Activated CD4-positive, alpha-beta T cell treated with anti-CD3 and anti-CD28 coated beads for 36 hours (primary cell): ENCODE data around the gene DCP2. TPM values are rescaled to one million over a fixed set of nuclear protein-coding genes. Genes with fewer than 3 reads are reported as not detected.

Experiments
- ATAC-seq: fragments of 200-7000 bp; cut with Tn5 transposase; one replicate; pipeline ENCODE4 v1.10.0; 2021; ENCODE audit warnings: mild to moderate bottlenecking, moderate library complexity
- CTCF ChIA-PET: fragments of 350-600 bp; sonication (Branson Sonifier 250); formaldehyde crosslinking; loops from one replicate; lab custom pipeline; 2021; ENCODE audit warnings: antibody characterized with exemption; lab: Charles Lee
- POLR2A ChIA-PET: fragments of 350-600 bp; sonication (Branson Sonifier 250); formaldehyde crosslinking; loops from one replicate; lab custom pipeline; 2021; ENCODE audit warnings: antibody characterized with exemption, inconsistent platforms; lab: Charles Lee
- DNase-seq: peaks from one replicate; pipeline ENCODE4 v3.0.0-alpha.2; 2020
- H3K27ac Mint-ChIP-seq: one replicate; pipeline ENCODE4 v1.8.0; 2021; ENCODE audit warnings: mixed read lengths
- H3K27me3 Mint-ChIP-seq: one replicate; pipeline ENCODE4 v1.8.0; 2021; ENCODE audit warnings: mixed read lengths
- H3K36me3 Mint-ChIP-seq: one replicate; pipeline ENCODE4 v1.8.0; 2021; ENCODE audit warnings: low read depth, mixed read lengths
- H3K4me1 Mint-ChIP-seq: one replicate; pipeline ENCODE4 v1.8.0; 2021; ENCODE audit warnings: mixed read lengths
- H3K4me3 Mint-ChIP-seq: one replicate; pipeline ENCODE4 v1.8.0; 2021; ENCODE audit warnings: mild to moderate bottlenecking, moderate library complexity, mixed read lengths
- H3K9me3 Mint-ChIP-seq: one replicate; pipeline ENCODE4 v1.8.0; 2021; ENCODE audit warnings: low read depth, mixed read lengths
- intact Hi-C, 2 experiments: fragments of 100-400 bp; cut with DNase I in 1 of 2; cut with micrococcal nuclease in 1 of 2; formaldehyde crosslinking; loops; one replicate each; pipeline versions ENCODE4 v1.14.2 to v1.15.1; 2022 to 2024; cut with DNase I, micrococcal nuclease
- total RNA-seq, 2 experiments: library from RNA; stranded (reverse); gene quantifications; one replicate each; pipeline ENCODE4 v1.2.3, GENCODE V29; 2021

The DCP2 gene
- total RNA-seq, 2 experiments from 2014 or later: 94.0 to 101 TPM

- no peaks in the 10 kb centered on the region for H3K27me3 Mint-ChIP-seq
- H3K4me1 Mint-ChIP-seq: peaks cover 74% of the 10 kb centered on the region
- ChIA-PET CTCF (interaction anchor here (0.7 to 3.8 kb wide), 3 partner anchors 14 to 24 kb away, joined by 3 to 12 read pairs (median 3); no protein-coding TSS in a partner anchor), POLR2A (interaction anchor here (0.6 to 1.0 kb wide), 2 partner anchors 33 to 178 kb away, joined by 3 to 4 read pairs; no protein-coding TSS in a partner anchor)
- no peaks in the 10 kb centered on the region for H3K9me3 Mint-ChIP-seq
- peaks cover 43% of the 10 kb centered on the region for H3K36me3 Mint-ChIP-seq
- intact Hi-C loops: loop anchor here (1.0 to 5.0 kb wide), 4 partner anchors 44 to 492 kb away; partner anchors contain the start of genes DCP2 (in 1 of the 2), REEP5 (in 1 of the 2) and YTHDC2 (in 1 of the 2)
- ATAC-seq: peak; percentile 76
- DNase-seq: peak; percentile 47
- no peak overlapping the region for H3K4me3 Mint-ChIP-seq
- H3K27ac Mint-ChIP-seq: peak overlapping the region; percentile 65
Observed at GRCh38 chr5:113020461-113021273, 44.1 kb downstream of the DCP2 start.

GRCh38 chr5:113022661-113023060, 46.1 kb downstream of the DCP2 start:
- intact Hi-C loops: loop anchor here in 1 of 2 experiments (5.0 kb wide), 2 partner anchors 100 to 490 kb away; partner anchors contain the start of genes REEP5 and YTHDC2
- Mint-ChIP-seq H3K36me3 (peaks cover 55% of the 10 kb centered on the region), H3K9me3 (no peaks in the 10 kb centered on the region), H3K27ac (peak overlapping the region; percentile 38), H3K27me3 (no peaks in the 10 kb centered on the region), H3K4me1 (peaks cover 64% of the 10 kb centered on the region), H3K4me3 (peak overlapping the region; percentile 10)
- DNase-seq (no peak), ATAC-seq (peak; percentile 57)
- ChIA-PET POLR2A (interaction anchor here (0.5 to 0.7 kb wide), 3 partner anchors 29 to 103 kb away, joined by 3 to 8 read pairs (median 5); no protein-coding TSS in a partner anchor), CTCF (interaction anchor here (3.8 kb wide), 1 partner anchor 26 kb away, joined by 12 read pairs; no protein-coding TSS in a partner anchor)

GRCh38 chr5:113024076-113024697, 47.6 kb downstream of the DCP2 start:
- ATAC-seq (no peak), DNase-seq (no peak)
- H3K27me3 Mint-ChIP-seq: no peaks in the 10 kb centered on the region
- no peak overlapping the region for H3K4me3 Mint-ChIP-seq
- H3K36me3 Mint-ChIP-seq: peaks cover 48% of the 10 kb centered on the region
- POLR2A ChIA-PET: no interaction called here
- peaks cover 49% of the 10 kb centered on the region for H3K4me1 Mint-ChIP-seq
- no peaks in the 10 kb centered on the region for H3K9me3 Mint-ChIP-seq
- CTCF ChIA-PET: interaction anchor here (0.5 to 3.8 kb wide), 6 partner anchors 9 to 498 kb away, joined by 3 to 12 read pairs (median 4); no protein-coding TSS in a partner anchor
- peak overlapping the region; percentile 59 for H3K27ac Mint-ChIP-seq
- intact Hi-C loops: loop anchor here in 1 of 2 experiments (5.0 kb wide), 2 partner anchors 102 to 488 kb away; partner anchors contain the start of genes REEP5 and YTHDC2

GRCh38 chr5:113025596-113025995, 49.0 kb downstream of the DCP2 start:
- ChIA-PET CTCF (interaction anchor here (0.6 to 1.9 kb wide), 2 partner anchors 29 to 100 kb away, joined by 3 to 12 read pairs; no protein-coding TSS in a partner anchor), POLR2A (interaction anchor here (0.6 kb wide), 2 partner anchors 29 to 33 kb away, joined by 3 to 6 read pairs; no protein-coding TSS in a partner anchor)
- H3K27ac Mint-ChIP-seq: peak overlapping the region; percentile 51
- peaks cover 37% of the 10 kb centered on the region for H3K4me1 Mint-ChIP-seq
- no peak for ATAC-seq
- H3K36me3 Mint-ChIP-seq: peaks cover 46% of the 10 kb centered on the region
- H3K27me3 Mint-ChIP-seq: no peaks in the 10 kb centered on the region
- DNase-seq: no peak
- intact Hi-C loops: no loop called here
- H3K4me3 Mint-ChIP-seq: no peak overlapping the region
- H3K9me3 Mint-ChIP-seq: no peaks in the 10 kb centered on the region

- ChIA-PET CTCF (no interaction called here), POLR2A (no interaction called here)
- no peaks in the 10 kb centered on the region for H3K27me3 Mint-ChIP-seq
- no peak overlapping the region for H3K27ac Mint-ChIP-seq
- intact Hi-C loops: no loop called here
- ATAC-seq (no peak), DNase-seq (no peak)
- no peaks in the 10 kb centered on the region for H3K9me3 Mint-ChIP-seq
- peaks cover 30% of the 10 kb centered on the region for H3K4me1 Mint-ChIP-seq
- H3K36me3 Mint-ChIP-seq: peaks cover 40% of the 10 kb centered on the region
- no peak overlapping the region for H3K4me3 Mint-ChIP-seq
Observed at GRCh38 chr5:113026211-113026610, 49.6 kb downstream of the DCP2 start.

GRCh38 chr5:113027015-113027414, 50.4 kb downstream of the DCP2 start:
- POLR2A ChIA-PET: no interaction called here
- CTCF ChIA-PET: no interaction called here
- peaks cover 23% of the 10 kb centered on the region for H3K4me1 Mint-ChIP-seq
- H3K9me3 Mint-ChIP-seq: no peaks in the 10 kb centered on the region
- ATAC-seq (no peak), DNase-seq (no peak)
- H3K4me3 Mint-ChIP-seq: no peak overlapping the region
- H3K36me3 Mint-ChIP-seq: peaks cover 38% of the 10 kb centered on the region
- H3K27me3 Mint-ChIP-seq: no peaks in the 10 kb centered on the region
- no peak overlapping the region for H3K27ac Mint-ChIP-seq
- intact Hi-C loops: no loop called here

GRCh38 chr5:113027431-113027830, 50.8 kb downstream of the DCP2 start:
- Mint-ChIP-seq H3K27me3 (no peaks in the 10 kb centered on the region), H3K36me3 (peaks cover 37% of the 10 kb centered on the region), H3K9me3 (no peaks in the 10 kb centered on the region), H3K4me3 (no peak overlapping the region), H3K4me1 (peaks cover 19% of the 10 kb centered on the region), H3K27ac (no peak overlapping the region)
- POLR2A ChIA-PET: no interaction called here
- intact Hi-C loops: no loop called here
- CTCF ChIA-PET: no interaction called here
- DNase-seq (no peak), ATAC-seq (no peak)

GRCh38 chr5:113029614-113030013, 53.0 kb downstream of the DCP2 start:
- Mint-ChIP-seq H3K4me1 (peaks cover 2% of the 10 kb centered on the region), H3K36me3 (peaks cover 26% of the 10 kb centered on the region), H3K4me3 (no peak overlapping the region), H3K27me3 (no peaks in the 10 kb centered on the region), H3K9me3 (no peaks in the 10 kb centered on the region), H3K27ac (no peak overlapping the region)
- POLR2A ChIA-PET: no interaction called here
- CTCF ChIA-PET: no interaction called here
- ATAC-seq (no peak), DNase-seq (no peak)
- intact Hi-C loops: no loop called here

- Mint-ChIP-seq H3K27ac (no peak overlapping the region), H3K4me1 (peaks cover 2% of the 10 kb centered on the region), H3K36me3 (peaks cover 21% of the 10 kb centered on the region), H3K27me3 (no peaks in the 10 kb centered on the region), H3K4me3 (no peak overlapping the region), H3K9me3 (no peaks in the 10 kb centered on the region)
- POLR2A ChIA-PET: no interaction called here
- intact Hi-C loops: no loop called here
- DNase-seq (no peak), ATAC-seq (no peak)
- CTCF ChIA-PET: interaction anchor here (1.4 kb wide), 1 partner anchor 34 kb away, joined by 5 read pairs; no protein-coding TSS in a partner anchor
Observed at GRCh38 chr5:113031104-113031503, 54.5 kb downstream of the DCP2 start.

- Mint-ChIP-seq H3K9me3 (no peaks in the 10 kb centered on the region), H3K4me1 (peaks cover 2% of the 10 kb centered on the region), H3K27me3 (no peaks in the 10 kb centered on the region), H3K27ac (no peak overlapping the region), H3K36me3 (peaks cover 16% of the 10 kb centered on the region), H3K4me3 (no peak overlapping the region)
- DNase-seq (no peak), ATAC-seq (no peak)
- ChIA-PET CTCF (interaction anchor here (1.4 kb wide), 1 partner anchor 35 kb away, joined by 5 read pairs; no protein-coding TSS in a partner anchor), POLR2A (no interaction called here)
- intact Hi-C loops: no loop called here
Observed at GRCh38 chr5:113031557-113031956, 55.0 kb downstream of the DCP2 start.

- Mint-ChIP-seq H3K4me1 (peaks cover 2% of the 10 kb centered on the region), H3K36me3 (peaks cover 3% of the 10 kb centered on the region), H3K27me3 (no peaks in the 10 kb centered on the region), H3K27ac (no peak overlapping the region), H3K9me3 (no peaks in the 10 kb centered on the region), H3K4me3 (no peak overlapping the region)
- DNase-seq (no peak), ATAC-seq (peak; percentile 55)
- ChIA-PET CTCF (interaction anchor here (1.0 kb wide), 1 partner anchor 38 kb away, joined by 3 read pairs; no protein-coding TSS in a partner anchor), POLR2A (no interaction called here)
- intact Hi-C loops: no loop called here
Observed at GRCh38 chr5:113034182-113034773, 57.7 kb downstream of the DCP2 start.
